GM18511 (cell line): Measurements from ENCODE around the gene TMEM19.

ENCODE experiments used
- ATAC-seq: cut with Tn5 transposase; IDR thresholded peaks from one replicate; pipeline ENCODE4 v1.9.1; 2021; ENCODE audit warnings: mild to moderate bottlenecking, moderate library complexity; ENCODE audit not compliant: unreplicated experiment

The TMEM19 gene

GRCh38 chr12:71708658-71709057 lies 22.8 kb downstream of the TMEM19 start:
- ATAC-seq = no peak

GRCh38 chr12:71710276-71711125 lies 24.6 kb downstream of the TMEM19 start:
- ATAC-seq = no peak

- ATAC-seq = no peak
Observed at GRCh38 chr12:71718611-71719010, 32.7 kb downstream of the TMEM19 start.

GRCh38 chr12:71719647-71720370 lies 33.9 kb downstream of the TMEM19 start:
- ATAC-seq = no peak

GRCh38 chr12:71721783-71722505 lies 36.1 kb downstream of the TMEM19 start:
- no peak for ATAC-seq

- no peak for ATAC-seq
Observed at GRCh38 chr12:71725011-71725410, 39.1 kb downstream of the TMEM19 start.

- ATAC-seq = no peak
Observed at GRCh38 chr12:71726548-71726947, 40.7 kb downstream of the TMEM19 start.

- no peak for ATAC-seq
Observed at GRCh38 chr12:71727958-71728357, 42.1 kb downstream of the TMEM19 start.

GRCh38 chr12:71730936-71731335 lies 45.1 kb downstream of the TMEM19 start:
- ATAC-seq = no peak

- no peak for ATAC-seq
Observed at GRCh38 chr12:71731439-71732356, 45.8 kb downstream of the TMEM19 start.

GRCh38 chr12:71732357-71732712 lies 46.5 kb downstream of the TMEM19 start:
- no peak for ATAC-seq

- no peak for ATAC-seq
Observed at GRCh38 chr12:71737197-71737596, 51.3 kb downstream of the TMEM19 start.

GRCh38 chr12:71742998-71743397 lies 57.1 kb downstream of the TMEM19 start:
- ATAC-seq = no peak

- ATAC-seq = no peak
Observed at GRCh38 chr12:71744522-71745300, 58.8 kb downstream of the TMEM19 start.

GRCh38 chr12:71746974-71747611 lies 61.2 kb downstream of the TMEM19 start:
- ATAC-seq = peak; percentile 94

GRCh38 chr12:71748081-71748850 lies 62.4 kb downstream of the TMEM19 start:
- no peak for ATAC-seq

GRCh38 chr12:71749666-71750065 lies 63.8 kb downstream of the TMEM19 start:
- no peak for ATAC-seq

- no peak for ATAC-seq
Observed at GRCh38 chr12:71752891-71753290, 67.0 kb downstream of the TMEM19 start.
